HG02870 (cell line): ENCODE measurements around the gene FPR3.
"Not testable (repeated sequence)": the region's sequence is repeated elsewhere in the genome, so short reads cannot be mapped to it uniquely, and the experiment has no call there.

Experiments used
- ATAC-seq: cut with Tn5 transposase; IDR thresholded peaks from one replicate; pipeline ENCODE4 v1.9.1; 2021; ENCODE audit warnings: mild to moderate bottlenecking, moderate library complexity; ENCODE audit not compliant: unreplicated experiment

FPR3 gene, protein sequence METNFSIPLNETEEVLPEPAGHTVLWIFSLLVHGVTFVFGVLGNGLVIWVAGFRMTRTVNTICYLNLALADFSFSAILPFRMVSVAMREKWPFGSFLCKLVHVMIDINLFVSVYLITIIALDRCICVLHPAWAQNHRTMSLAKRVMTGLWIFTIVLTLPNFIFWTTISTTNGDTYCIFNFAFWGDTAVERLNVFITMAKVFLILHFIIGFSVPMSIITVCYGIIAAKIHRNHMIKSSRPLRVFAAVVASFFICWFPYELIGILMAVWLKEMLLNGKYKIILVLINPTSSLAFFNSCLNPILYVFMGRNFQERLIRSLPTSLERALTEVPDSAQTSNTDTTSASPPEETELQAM

DNA sequence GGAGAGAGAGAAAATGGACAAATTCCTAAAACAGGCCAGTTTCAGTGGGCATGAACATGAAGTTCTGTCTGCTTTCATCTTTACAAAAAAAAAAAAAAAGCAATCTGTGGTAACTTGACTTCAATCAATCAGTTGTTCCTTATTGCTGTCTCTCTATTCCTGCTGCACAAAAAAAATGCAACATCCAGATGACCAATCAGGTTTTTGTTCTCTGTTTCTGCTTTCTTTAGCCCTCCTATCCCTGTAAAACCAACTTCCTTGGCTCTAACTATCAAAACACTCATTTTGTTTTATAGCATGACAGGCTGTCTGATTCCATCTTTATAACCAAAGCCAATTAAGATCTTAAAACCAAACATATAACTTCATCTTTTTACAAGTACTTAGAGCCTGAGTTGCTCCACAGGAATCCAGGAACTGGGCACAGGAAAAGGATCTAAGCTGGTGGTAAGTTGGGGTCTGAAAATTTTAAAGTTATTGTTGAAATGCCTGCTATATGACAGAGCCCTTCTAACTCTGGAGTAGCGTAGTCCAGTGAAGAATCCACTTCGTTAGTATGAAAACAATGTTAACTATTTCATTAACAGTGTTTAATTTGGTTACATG is at the start of gene FPR3:
Gene FPR3 (plus strand): TSS at position 273 of the 606 bp plus-strand sequence. CDS start 28,592 bp downstream, outside the sequence.
- ATAC-seq = no peak

DNA sequence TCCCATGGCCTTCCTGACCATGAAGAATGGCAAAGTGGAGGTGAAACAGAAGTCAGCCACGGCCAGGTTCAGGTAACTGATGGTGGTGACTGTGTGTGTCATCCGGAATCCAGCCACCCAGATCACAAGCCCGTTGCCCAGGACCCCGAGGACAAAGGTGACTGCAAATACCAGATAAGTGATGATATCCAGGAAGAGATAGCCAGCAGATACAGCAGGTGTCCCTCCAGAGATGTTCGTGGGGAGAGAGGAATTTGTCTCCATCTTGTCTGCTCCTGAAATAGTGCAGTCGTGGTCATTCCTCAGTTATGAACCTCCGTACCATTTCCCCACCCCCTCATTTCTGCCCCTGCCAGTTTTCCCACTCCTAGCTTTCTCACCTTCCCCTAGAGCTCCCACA is 48.2 kb upstream of the FPR3 start:
- no peak for ATAC-seq

DNA sequence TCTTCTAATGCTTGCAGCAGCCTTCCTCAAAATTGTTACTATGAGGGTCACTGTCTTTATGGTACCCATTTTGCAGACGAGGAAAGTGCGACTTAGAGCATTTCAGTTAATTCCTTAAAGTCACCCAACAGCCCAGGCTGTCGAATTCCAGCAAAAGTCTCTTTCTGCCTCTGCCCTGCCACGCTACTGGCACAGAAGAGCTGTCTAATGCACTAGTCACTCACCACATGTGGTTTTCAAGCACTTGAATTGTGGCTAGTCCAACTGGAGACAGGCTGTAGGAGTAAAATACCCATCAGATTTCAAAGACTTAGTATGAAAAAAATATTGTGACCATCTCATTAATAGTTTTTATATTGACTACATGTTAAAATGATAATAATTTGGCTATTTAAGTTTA is 45.0 kb upstream of the FPR3 start:
- ATAC-seq = no peak

DNA sequence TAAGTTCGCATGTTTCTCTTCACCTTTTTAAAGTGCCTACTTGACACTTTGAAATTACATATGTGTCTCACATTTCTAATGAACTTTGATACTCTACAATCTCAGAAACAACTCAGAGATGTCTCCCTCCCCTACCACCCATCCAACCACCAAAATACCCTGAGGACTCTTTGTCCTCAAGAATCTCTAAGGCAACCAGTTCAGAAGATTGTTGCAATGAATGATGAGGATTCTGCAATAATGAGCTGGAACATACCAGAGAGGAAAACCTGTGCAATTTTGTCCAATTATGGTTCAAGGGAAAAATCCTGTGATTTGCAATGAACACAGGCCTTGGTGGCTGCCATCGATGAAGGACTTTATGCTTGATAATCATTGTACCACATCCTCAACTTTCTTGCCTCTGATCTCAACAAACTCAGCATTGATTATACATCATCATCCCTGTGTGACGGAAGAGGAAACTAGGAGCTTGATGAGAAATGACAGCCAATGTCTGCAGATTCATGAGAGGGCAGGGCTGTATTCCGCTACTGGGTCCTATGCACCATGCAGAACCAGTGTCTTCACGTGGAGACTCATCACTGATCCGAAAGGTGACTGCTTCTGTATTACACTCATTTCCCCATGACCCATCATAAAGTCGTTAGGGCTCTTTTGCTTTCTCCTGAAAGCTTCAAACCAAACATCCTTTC is 44.4 kb upstream of the FPR3 start:
- ATAC-seq = no peak

DNA sequence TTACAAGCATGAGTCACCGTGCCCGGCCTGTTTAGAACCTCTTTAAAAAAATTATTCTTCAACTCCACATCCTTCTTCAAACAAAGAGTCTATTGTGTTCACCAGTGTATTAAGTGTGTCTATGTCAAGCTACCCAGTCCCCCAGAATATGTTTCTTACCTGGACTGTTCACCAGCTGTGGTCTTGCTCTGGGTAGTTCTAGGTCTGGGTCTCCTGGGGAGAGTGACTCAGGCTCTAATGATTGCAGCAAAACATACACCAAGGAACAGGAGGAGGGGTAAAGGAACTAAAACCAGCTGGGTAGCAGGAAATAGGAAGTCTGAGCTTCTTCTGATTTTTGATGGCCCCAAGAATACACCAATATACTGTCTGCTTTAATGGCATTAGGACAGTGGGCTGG is 43.3 kb upstream of the FPR3 start, which contains the start of gene FPR1:
Gene FPR1 (minus strand): TSS at position 224 of the 400 bp plus-strand sequence. CDS start 4,884 bp downstream, outside the sequence.
- no peak for ATAC-seq

DNA sequence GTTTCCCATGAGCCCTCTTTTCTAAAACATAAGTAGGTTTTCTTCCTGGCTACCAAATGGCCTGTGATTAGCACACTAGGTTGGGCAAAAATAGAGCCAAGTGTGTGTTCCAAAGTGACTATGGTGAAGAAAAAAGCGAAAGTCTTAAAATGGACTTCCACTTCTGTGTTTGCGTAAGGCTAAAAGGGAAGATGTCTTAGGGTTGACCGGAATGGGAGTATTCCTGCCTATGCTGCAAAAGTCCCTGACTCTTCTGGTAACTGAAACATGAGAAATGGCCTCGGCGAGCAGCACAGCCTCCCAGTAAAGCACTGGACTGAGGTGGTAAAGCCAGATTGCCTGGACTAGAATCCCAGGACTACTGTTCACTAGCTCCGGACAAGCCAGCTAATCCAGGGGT is 40.8 kb upstream of the FPR3 start:
- ATAC-seq = no peak

DNA sequence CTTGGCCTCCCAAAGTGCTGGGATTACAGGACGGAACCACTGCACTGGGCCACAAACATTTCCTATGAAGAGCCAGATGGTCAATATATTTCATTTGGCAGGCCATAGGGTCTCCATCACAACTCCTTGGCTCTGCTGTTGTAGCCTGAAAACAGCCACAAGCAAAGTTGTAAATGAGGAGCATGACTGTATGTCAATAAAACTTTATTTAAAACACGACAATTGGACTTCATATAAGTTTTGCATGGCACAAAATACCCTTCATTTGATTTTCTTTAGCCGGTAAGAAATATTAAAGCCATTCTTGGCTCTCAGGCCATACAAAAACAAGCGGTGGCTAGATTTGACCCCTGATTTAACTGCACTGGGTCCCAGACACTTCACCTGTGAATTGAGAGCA is 40.2 kb upstream of the FPR3 start:
- ATAC-seq = no peak

DNA sequence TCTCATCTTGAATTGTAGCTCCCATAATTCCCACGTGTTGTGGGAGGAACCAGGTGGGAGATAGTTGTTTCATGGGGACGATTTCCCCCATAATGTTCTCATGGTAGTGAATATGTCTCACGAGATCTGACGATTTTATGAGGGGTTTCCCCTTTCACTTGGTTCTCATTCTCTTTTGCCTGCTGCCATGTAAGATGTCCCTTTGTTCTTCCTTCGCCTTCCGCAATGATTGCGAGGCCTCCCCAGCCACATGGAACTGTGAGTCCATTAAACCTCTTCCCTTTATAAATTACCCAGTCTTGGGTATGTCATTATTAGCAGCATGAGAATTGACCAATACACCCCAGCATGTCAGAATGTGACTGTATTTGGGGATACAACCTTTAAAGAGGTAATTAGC is 39.4 kb upstream of the FPR3 start:
- ATAC-seq = no peak

DNA sequence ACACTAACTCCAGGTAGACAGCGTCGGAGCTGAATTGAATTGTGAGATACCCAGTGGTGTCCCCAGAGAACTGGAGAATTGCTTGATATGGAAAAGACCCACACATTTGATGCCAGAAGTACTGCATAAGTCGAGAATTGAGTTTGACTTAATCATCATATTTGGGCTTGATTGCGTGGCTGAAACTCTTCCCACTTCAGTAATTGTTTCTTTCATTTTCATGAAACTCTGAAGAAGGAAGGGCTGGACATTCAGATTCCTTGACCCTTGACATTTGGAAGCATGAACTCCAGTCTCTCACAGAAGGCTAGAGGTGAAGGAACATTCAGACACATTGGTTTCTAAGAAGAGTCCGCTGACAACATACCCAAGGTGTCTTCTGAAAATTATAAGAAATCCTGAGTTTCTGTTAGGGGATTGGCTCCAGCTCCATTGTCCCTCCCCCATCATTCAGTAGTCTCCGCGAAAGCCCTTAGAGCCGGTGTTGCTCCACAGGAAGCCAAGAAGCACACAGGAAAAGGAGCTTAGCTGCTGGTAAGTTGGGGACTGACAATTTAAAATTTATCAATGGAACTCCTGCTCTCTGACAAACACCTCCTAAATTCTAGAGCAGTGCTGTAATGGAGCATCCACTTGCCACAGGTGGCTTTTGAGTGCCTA is 34.1 kb upstream of the FPR3 start, which contains the start of gene FPR2:
Gene FPR2 (plus strand): TSS at position 484 of the 660 bp plus-strand sequence. CDS start 7,479 bp downstream, outside the sequence.
- ATAC-seq = no peak

DNA sequence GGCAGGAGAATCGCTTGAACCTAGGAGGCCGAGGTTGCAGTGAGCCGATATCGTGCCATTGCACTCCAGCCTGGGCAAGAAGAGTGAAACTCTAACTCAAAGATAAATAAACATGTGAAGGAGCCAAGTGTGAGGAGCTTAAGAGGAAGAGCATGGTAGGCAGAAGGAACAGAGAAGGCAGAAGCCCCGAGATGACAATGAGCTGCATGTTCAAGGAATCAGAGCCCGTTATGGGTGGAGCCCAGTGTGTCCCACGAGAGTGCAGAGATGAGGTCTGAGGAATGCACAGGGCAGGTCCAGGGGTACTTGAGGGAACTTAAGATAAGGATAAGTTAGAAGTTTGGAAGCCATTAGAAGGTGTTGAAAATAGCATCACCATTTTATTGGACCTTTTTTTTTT is 33.3 kb upstream of the FPR3 start:
- no peak for ATAC-seq

DNA sequence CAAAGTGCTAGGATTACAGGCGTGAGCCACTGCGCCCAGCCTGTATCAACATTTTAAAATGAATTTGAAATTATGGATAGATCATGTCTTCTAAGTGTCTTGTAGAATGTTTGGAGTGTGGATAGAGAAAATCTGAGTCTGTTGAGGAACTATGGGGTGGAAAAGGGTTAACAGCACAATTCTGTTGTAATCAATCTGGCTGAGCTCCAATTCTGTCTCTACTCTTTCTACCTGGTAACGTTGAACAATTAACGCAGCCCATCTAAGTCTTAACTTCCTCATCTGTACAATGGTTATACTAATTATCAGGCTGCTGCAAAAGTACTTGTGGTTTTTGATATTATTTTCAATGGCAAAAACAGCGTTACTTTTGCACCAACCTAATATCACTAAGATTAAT is 29.9 kb upstream of the FPR3 start:
- ATAC-seq = no peak

DNA sequence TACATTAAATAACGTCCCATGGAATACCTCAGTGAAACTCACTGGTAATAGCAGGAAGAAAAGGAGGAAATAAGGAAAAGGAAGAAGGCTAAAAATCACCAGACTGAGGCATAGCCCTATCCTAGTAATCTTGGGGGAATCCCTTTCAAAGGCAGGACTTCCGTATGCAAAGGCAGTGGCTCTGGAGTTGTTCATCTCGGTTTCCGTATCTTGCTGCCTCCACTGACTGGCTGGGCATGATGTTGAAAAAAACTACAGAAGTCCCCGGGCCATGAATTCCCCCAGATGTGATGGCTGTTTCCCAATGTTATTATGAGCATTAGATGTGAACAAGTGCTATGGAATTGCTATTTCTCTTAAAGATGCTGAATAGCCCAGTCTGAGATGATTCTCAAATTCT is 28.5 kb upstream of the FPR3 start:
- no peak for ATAC-seq

DNA sequence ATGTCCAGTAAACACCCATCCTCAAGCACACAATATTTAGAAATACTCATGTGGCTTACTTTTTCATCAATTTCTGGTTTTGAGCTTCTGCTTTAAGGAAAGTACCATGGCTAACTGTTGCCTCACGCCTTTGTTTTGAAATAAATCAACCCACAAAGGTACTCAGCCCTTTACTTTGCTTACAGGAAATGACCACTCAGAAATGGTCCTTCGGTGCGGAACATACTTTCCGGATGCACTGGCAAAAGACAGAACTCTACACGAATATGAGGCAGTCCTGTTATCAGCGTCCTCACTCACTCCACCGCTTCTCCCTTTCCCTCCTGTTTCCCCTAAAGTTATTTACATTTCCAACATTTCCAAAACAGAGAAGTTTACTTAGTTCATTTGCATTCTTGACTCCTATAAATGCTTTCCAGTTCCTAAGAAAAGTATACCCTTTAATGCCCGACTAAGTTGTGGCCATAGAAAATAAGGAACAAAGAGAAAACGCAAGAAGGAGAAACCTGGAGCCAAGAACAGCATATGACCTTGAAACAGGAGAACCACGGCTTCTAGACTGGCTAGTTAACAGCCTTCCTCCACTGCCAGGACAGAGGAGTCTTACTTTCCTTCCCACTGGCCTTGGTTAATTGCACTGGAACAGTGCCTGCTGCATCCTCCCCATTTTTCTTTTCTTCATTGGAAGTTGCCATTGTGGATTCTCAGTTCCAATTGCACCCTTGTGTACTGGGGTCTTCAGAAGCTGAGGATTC is 23.4 kb upstream of the FPR3 start:
- no peak for ATAC-seq

DNA sequence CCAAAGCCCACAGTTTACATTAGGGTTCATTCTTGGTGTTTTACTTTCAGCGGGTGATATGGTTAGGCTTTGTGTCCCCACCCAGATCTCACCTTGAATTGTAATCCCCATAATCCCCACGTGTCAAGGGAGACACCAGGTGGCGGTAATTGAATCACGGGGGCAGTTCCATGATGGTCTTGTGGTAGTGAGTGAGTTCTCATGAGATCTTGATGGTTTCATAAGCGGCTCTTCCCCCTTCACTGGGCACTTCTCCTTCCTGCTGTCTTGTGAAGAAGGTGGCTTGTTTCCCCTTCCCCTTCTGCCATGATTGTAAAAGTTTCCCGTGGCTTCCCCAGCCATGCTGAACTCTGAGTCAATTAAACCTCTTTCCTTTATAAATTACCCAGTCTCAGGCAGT is 22.0 kb upstream of the FPR3 start:
- no peak for ATAC-seq

DNA sequence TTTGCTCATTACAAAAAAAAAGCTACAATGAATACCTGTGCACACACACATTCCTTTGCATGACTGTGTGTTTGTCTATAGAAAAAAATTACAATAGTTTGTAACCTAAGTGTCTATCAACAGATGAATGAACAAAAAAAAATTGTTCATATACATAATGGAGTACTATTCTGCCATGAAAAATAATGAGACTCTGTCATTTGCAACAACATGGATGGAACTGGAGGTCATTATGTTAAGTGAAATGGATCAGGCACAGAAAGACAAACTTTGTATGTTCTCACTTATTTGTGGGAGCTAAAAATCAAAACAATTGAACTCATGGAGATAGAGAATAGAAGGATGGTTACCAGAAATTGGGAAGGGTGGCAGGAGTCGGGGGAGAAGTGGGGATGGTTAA is 18.4 kb upstream of the FPR3 start:
- ATAC-seq = not testable (repeated sequence)

DNA sequence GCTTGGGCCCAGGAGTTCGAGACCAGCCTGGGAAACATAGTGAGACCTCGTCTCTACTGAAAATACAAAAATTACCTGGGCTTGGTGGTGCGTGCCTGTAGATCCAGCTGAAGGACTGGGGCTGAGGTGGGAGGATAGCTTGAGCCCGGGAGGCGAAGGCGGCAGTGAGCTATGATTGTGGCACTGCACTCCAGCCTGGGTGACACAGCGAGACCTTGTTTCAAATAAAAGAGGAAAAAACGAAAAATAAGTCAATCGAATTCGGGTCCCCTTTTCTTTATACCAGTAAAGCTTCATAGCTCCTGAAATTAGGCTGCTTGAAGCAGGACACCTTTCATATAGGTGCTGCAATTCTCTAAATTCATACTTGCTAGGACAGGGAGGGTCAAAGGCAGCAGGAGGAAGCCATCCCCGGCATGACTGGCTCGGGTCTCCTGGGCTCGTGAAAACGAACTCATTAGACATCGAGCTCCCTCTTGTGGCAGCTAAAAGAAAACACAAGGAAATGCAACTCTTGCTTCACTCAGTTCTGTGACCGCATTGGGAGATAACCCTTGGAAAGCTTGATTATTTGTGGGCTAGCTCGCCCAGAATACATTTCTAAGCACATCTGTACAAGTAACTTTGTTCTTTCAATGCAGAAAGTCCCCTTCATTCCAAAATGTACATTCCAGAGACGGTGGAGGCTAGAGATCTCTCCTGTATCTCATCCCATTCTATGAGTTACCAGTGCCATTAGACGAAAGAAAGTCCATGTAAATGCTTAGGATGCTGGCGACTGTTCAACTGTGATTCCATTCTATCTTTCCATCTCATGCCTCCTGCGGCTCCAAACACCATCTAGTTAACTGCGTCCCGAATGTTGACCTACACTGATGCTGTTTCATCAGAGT is 17.1 kb upstream of the FPR3 start:
- no peak for ATAC-seq

DNA sequence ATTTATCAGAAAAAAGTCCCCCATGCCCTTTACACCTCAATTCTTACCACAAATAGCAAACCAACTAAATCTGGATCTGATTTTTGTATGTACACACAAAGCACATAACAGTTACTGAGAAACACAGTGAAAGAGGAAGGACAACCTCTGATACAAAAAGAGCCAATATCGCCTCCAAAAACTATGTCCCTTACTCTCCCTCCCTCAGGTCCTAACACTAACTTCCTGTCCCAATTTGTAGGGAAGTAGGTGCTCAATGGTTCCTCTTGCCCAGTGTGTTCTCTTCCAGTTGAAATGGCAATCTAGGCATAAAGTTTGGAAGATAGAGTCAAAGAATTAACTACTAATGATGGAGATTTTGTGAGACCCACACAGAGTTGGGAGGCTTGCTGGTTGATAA is 15.8 kb upstream of the FPR3 start:
- no peak for ATAC-seq

DNA sequence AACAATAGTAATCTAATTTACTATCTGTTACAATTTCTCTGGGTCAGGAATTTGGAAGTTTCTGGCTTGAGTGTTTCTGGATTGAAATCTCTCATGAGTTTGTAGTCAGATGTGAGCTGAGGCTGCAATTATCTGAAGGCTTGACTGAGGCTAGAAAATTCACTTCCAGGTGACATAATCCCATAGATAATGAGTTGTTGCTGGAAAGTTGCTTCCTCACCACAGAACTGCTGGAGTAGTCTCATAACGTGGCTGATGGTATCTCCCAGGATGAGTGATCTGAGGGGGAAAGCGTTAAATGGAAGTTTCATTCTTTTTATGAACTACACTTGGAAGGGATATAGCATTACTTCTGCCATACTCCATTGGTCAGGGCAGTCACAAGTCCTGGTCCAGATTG is 15.3 kb upstream of the FPR3 start:
- no peak for ATAC-seq

DNA sequence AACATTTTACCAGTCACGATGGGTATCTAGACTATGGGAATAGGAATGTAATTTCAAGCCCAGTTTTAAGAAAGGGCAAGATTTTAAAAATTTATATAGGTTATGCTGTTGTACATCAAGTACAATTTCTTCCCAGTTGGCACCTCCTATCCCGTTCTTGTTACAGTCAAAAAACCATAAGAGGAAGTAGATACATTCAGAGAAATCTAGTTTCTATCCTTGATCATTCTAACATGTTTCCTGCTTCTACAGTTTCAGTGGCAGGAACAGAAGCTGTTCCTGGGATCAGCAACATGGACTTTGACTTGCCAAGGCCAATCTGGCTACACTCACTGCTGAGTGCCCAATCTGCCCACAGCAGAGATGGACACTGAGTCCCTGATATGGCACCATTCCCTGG is 14.7 kb upstream of the FPR3 start:
- ATAC-seq = no peak

DNA sequence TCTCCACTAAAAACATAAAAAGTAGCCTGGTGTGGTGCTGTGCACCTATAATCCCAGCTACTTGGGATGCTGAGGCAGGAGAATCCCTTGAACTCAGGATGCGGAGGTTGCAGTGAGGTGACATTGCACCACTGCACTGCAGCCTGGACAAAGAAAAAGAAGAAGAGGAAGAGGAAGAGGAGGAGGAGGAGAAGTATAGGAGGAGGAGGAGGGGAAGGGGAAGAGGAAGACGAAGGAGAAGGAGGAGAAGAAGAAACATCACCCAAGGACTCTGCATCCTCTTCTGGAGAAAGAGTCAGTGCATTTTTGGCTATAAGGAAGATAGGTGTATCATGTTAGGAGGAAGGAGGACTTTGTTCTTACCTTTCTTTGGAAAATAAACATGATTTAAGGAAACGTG is 13.0 kb upstream of the FPR3 start:
- ATAC-seq = no peak
